NCI-H446 treated with DMSO at 0.1 percent for 48 hours (cell line): ENCODE data around the gene SIAH1.
A peak's percentile ranks its signal among the peaks of the same experiment; 100 is the strongest.
"Not testable (repeated sequence)": the region's sequence is repeated elsewhere in the genome, so short reads cannot be mapped to it uniquely, and the experiment has no call there.

Source experiments
- DNase-seq: peaks from one replicate; lab custom pipeline; 2025; lab: John Stamatoyannopoulos, UW

Gene SIAH1, protein sequence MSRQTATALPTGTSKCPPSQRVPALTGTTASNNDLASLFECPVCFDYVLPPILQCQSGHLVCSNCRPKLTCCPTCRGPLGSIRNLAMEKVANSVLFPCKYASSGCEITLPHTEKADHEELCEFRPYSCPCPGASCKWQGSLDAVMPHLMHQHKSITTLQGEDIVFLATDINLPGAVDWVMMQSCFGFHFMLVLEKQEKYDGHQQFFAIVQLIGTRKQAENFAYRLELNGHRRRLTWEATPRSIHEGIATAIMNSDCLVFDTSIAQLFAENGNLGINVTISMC

GRCh38 chr16:48385253-48386150, at the start of gene SIAH1:
Gene SIAH1 (minus strand): TSS chr16:48385413. CDS start chr16:48362428, 22,985 bp downstream.
- DNase-seq: peak; percentile 29

DNA sequence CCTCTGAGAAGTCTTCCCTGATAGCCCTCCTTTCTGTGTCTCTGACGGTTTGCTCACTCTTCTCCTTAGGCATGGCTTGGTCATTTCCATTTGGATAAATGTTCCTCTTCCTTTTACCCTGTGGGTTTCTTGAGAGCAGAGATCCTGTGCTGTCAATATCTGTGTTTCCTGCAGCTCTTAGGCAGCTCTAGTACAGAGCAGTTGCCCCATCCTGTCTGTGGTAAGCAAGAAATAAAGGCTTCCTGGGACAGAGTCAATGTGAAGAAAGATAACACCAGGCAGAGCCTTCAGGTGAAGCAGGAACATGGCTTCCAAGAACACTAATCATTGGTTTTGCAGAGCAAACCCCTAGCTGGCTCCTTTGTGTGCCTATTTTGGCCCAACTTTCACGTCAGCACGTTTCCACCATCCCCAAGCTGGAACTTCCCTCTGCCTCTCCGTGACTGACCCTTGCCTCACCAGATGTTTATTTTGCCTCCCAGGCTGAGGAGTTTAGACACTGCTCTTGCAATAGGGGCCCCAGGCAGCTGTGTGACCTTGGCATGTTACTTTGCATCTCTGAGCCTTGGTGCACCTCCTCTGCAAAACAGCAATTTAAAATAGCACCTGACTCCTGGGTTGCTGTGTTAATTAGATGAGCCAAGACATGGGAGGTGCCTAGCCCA, 49.6 kb upstream of the SIAH1 start:
- DNase-seq: no peak

DNA sequence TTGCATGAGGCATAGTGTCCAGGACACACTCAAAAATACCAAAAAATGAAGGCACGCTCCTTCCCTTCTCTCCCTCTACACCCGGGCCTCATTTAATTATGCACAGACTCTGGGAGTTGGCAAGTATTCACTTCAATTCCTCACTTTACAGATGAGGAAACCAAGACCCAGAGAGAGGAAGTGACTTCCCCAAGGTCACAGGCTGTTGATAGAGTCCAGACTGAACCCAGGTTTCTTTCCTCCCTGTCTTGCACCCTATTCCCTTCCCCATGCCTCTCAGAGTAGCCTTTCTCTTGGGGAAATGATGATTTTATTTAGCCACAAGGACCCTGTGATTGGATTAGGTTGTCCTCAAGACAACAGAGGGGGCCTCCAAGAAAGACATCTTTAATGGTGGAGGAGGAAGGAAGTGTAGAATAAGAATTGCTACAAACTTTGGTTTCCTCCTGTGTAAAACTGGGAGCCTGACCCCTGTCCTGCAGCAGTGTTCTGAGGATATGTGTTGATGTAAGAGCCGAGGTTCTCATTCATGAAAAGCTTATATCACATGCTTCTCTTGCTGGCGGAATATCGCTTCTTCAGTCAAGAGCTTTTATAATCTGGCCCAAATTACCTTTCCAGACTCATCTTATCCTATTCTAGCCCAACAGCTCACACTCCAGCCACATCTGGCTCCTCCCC, 48.8 kb upstream of the SIAH1 start:
- no peak for DNase-seq

- no peak for DNase-seq
Observed at GRCh38 chr16:48433116-48433849, 48.1 kb upstream of the SIAH1 start.

DNA sequence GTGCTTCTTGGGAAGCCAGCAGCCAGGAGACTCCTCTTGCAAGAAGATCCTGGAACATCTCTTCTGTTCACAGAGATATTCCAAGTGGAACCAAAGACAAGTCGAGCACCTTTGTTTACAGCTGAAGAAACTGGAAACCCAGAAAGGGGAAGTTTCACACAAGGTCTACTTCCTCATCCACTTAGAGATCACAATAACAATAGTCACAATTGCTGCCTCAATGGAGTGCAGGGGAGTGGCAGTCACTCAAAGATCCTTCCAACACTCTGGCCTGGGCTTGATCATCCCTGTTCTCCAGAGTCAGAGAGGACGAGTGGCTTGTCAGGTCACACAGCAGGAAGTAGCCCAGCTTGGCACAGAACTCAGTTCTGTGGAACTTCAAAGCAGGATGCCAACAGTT, 46.9 kb upstream of the SIAH1 start:
- no peak for DNase-seq

DNA sequence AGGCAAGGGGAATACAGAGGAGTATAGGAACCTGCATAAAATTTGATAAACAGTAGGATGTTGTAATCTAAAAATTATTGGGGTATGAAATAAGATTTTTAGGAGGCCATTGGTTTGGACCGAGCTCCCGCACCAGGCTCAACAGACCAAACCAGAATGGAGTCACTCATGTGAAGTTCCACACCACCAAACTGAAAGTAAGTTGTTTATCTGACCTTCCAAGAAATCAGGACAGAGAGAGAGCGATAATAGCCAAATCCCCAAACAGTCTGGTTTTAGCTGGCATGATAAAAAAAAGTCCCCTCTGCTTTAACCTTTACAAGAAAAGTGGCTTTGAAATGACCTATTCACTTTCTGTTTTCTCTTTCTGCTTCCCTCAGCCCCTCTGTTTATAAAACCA, 45.7 kb upstream of the SIAH1 start:
- DNase-seq: no peak

DNA sequence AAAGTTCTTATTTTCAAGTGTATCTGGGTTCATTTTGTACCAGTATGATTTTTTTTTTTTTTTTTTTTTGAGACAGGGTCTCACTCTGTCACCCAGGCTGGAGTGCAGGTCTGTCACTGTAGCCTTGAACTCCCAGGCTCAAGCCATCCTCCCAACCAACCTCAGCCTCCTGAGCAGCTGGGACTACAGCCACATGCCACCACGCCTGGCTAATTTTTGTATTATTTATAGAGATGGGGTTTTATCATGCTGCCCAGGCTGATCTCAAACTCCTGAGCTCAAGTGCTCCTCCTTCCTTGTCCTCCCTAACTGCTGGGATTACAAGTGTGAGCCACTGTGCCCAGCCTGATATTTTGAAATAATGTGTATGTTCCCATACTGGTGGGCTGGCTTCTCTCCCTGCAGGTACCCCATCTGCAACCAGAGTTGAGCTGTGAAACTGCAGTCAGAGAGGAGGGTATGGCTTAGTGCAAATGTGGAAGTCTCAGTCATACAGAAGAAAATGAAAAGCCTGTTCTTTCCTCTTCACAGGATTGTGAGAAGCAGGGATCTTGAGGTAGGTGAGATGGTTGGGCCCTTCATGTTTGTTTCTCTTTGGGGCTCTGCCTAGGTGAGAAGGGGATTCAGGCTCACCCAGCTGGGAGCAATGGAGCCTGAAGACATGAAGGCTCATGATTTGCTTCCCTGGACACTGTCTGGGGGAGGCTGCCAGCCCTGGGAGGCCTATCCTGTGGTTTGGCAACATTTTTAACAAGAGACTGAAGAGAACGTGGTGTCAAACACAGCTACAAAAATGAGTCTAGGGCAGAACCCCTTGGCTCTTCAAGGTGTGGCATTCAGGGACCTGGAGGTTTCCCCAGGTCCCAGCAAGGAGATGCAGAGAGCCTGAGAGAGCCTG, 41.3 kb upstream of the SIAH1 start:
- no peak for DNase-seq

GRCh38 chr16:48422537-48422936, 37.3 kb upstream of the SIAH1 start:
- no peak for DNase-seq

- DNase-seq: no peak
Observed at GRCh38 chr16:48421741-48422140, 36.5 kb upstream of the SIAH1 start.

GRCh38 chr16:48420437-48420836, 35.2 kb upstream of the SIAH1 start:
- no peak for DNase-seq

DNA sequence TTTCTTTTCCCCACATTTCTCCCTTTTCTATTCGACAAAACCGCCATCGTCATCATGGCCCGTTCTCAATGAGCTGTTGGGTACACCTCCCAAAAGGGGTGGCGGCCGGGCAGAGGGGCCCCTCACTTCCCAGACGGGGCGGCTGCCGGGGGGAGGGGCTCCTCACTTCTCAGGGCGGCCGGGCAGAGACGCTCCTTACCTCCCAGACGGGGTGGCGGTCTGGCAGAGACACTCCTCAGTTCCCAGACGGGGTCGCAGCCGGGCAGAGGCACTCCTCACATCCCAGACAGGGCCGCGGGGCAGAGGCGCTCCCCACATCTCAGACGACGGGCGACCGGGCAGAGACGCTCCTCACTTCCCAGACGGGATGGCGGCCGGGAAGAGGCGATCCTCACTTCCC, 31.4 kb upstream of the SIAH1 start:
- not testable (repeated sequence) for DNase-seq

GRCh38 chr16:48413272-48413671, 28.1 kb upstream of the SIAH1 start:
- DNase-seq: no peak

- DNase-seq: no peak
Observed at GRCh38 chr16:48409839-48410632, 24.8 kb upstream of the SIAH1 start.

DNA sequence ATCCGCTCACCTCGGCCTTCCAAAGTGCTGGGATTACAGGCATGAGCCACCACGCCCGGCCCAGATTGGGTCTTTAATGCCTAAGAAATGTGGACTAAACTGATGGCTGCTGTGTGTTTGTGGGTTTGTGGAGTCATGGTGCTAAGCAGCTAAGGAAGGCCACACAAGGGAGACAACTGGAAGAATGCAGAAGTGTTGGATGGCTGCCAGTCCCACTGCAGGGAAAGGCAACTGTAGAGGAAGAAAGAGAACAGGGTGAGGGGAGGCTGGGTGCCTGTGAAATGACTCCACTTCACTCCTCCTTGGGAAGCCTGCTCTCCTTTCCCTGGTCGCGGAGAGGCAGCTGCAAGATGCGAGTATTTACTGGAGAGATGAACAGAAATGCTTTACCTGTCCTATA, 23.5 kb upstream of the SIAH1 start:
- no peak for DNase-seq

DNA sequence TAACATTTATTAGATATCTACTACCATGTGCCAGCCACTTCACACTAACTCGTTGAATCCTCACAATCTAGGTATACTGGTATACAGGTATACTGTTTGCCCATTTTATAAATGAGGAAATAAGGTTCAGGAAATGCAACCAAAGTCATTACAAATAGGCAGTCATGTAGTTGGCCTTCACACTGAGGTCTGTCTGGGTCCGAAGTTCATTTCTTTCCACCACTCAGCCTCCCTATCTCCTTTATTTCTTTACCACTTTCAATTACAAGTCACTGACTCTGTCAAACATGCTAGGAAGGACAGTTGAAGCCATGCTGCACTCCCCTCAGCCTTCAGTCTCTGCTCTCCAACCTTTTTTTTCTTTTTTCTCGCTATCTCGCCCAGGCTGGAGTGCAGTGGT, 20.7 kb upstream of the SIAH1 start:
- DNase-seq: no peak

DNA sequence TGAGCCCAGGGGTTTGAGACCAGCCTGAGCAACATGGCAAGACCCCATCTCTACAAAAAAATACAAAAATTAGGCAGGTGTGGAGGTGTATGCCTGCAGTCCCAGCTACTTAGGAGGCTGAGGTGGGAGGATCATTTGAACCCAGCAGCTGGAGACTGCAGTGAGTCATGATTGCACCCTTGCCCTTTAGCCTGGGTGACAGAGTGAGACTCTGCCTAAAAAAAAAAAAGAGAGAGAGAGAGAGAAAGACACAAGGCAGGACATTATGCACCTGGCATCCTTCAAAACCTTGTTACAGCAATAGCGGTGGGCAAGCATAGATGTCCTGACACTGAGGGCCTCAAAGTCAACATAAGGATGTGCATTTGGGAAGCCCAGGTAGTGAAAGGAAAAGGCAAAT, 19.9 kb upstream of the SIAH1 start:
- DNase-seq: no peak

DNA sequence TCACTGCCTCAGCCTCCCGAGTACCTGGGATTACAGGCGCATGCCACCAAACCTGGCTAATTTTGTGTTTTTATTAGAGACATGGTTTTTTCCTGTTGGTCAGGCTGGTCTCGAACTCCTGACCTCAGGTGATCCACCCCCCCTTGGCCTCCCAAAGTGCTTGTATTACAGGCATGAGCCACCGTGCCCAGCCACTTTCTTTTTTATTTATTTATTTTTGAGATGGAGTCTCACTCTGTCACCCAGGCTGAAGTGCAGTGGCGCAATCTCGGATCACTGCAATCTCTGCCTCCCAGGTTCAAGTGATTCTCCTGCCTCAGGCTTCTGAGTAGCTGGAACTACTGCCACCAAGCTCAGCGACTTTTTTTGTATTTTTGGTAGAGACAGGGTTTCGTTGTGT, 17.3 kb upstream of the SIAH1 start:
- not testable (repeated sequence) for DNase-seq

DNA sequence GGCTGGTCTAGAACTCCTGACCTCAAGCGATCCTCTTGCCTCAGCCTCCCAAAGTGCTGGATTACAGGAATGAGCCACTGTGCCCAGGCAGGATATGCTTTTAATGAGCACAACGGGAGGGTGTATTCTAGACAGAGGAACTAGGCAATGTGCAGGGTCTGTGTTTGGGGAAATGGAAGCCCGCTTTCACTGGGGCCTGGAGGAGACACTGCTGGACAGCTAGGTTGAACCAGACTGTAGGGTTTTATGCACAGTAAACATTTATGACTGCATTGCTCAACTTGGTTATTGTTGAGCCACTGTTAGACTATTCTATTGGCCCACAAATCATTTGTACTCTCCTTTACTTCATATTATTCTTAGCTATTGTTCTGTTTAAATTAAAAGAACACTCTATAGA, 10.2 kb upstream of the SIAH1 start:
- DNase-seq: no peak

DNA sequence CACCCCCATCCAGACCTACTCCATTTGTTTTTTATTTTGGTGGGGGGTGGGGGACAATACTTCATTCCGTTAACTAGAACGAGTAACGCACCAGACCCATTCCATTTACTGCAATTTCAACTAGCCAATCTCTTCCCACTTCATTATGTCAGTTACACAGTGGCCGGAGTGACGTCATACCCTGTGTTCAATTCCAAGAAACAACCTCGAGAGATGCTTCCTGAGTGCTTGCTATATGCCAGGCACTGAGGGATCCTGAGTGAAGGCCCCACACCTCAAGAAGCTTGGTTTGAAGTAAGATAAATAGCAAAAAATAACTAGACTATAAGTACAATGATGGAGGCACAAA, 9.1 kb upstream of the SIAH1 start:
- no peak for DNase-seq
